ENCODE measurements around the gene INTS7.
"Not testable (repeated sequence)": the region's sequence is repeated elsewhere in the genome, so short reads cannot be mapped to it uniquely, and the experiment has no call there.

The INTS7 gene

GRCh38 chr1:211932231-211932932 is 103.0 kb downstream of the INTS7 start:
- no peak for DNase-seq

GRCh38 chr1:211929683-211930082 is 105.7 kb downstream of the INTS7 start:
- DNase-seq: no peak

- peak; percentile 92 for DNase-seq
These were observed 106.2 kb downstream of the INTS7 start for GRCh38 chr1:211928993-211929637.

- DNase-seq: peak; percentile 92
These were observed 107.0 kb downstream of the INTS7 start for GRCh38 chr1:211928290-211928801.

- DNase-seq: peak; percentile 71
These were observed 110.3 kb downstream of the INTS7 start for GRCh38 chr1:211925016-211925415.

GRCh38 chr1:211924256-211924655 is 111.1 kb downstream of the INTS7 start:
- DNase-seq: no peak

- DNase-seq: no peak
These were observed 112.3 kb downstream of the INTS7 start for GRCh38 chr1:211923095-211923494.

- no peak for DNase-seq
These were observed 113.7 kb downstream of the INTS7 start for GRCh38 chr1:211921579-211922095.

- no peak for DNase-seq
These were observed 114.6 kb downstream of the INTS7 start for GRCh38 chr1:211920602-211921226.

- no peak for DNase-seq
These were observed 115.2 kb downstream of the INTS7 start for GRCh38 chr1:211920141-211920572.

- no peak for DNase-seq
These were observed 116.4 kb downstream of the INTS7 start for GRCh38 chr1:211918843-211919414.

- DNase-seq: not testable (repeated sequence)
These were observed 118.9 kb downstream of the INTS7 start for GRCh38 chr1:211916458-211916857.

GRCh38 chr1:211915924-211916323 is 119.4 kb downstream of the INTS7 start:
- DNase-seq: no peak

- no peak for DNase-seq
These were observed 122.4 kb downstream of the INTS7 start for GRCh38 chr1:211912844-211913432.

- DNase-seq: no peak
These were observed 123.3 kb downstream of the INTS7 start for GRCh38 chr1:211912038-211912437.

- DNase-seq: no peak
These were observed 124.4 kb downstream of the INTS7 start for GRCh38 chr1:211910913-211911485.

GRCh38 chr1:211910113-211910884 is 125.1 kb downstream of the INTS7 start:
- no peak for DNase-seq

GRCh38 chr1:211909395-211909794 is 126.0 kb downstream of the INTS7 start:
- DNase-seq: no peak

- no peak for DNase-seq
These were observed 126.4 kb downstream of the INTS7 start for GRCh38 chr1:211908951-211909350.

- DNase-seq: no peak
These were observed 126.9 kb downstream of the INTS7 start for GRCh38 chr1:211908453-211908852.

- no peak for DNase-seq
These were observed 131.7 kb downstream of the INTS7 start for GRCh38 chr1:211903490-211904245.

Measured in NCI-H2107 (cell line).